ENCODE results near the gene FKBP5. TPM values are rescaled to one million over a fixed set of nuclear protein-coding genes. Genes with fewer than 3 reads are reported as not detected.

Gene FKBP5
- total RNA-seq, 1 experiment from 2014 or later: 12.4 TPM

DNA sequence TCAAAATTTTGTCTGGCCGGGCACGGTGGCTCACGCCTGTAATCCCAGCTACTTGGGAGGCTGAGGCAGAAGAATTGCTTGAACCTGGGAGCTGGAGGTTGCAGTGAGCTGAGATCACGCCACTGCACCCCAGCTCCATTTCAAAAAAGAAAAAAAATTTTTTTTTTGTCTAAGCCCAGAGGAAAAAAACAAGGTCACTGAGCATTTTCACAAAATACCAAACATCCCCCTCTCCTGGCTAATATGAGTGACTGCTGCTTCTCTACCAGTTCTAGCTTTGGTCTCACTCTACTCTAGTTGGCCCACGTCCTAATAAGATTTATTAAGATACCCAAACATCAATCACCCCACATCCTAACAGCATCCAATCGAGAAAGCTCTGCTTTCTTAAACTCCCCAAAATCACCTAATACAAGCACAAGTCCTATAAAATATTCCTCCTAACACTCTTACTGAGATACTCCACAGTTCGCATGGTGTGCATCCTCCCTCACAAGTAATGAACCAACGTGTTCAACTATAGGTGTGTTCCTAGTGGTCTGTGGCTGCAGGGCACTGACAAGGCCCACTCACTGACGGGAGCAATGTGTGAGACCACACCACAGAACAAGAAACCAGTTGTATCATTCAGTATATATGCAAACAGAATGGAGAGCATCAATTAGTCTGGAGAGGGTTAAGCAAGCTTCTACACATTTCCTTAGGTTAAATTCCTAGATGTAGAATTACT is 64.2 kb downstream of the FKBP5 start:
- H3K9me2 ChIP-seq (replicated peaks; ENCODE audit: low read length): no peaks in the 10 kb centered on the region
- DNase-seq (peak; percentile 44), ATAC-seq (peak; percentile 65)
- H3K27ac ChIP-seq (ENCODE audit: low read length): no peak overlapping the region
- H4K20me1 ChIP-seq (ENCODE audit: low read length): no peaks in the 10 kb centered on the region
- no peak overlapping the region for H2AFZ ChIP-seq (ENCODE audit: low read length)
- H3K9me3 ChIP-seq (ENCODE audit: low read length): no peaks in the 10 kb centered on the region
- intact Hi-C loops (cut with micrococcal nuclease): loop anchor here (1.0 to 5.0 kb wide), 3 partner anchors 40 to 113 kb away; partner anchors contain the start of gene ARMC12
- no peaks in the 10 kb centered on the region for H3K79me2 ChIP-seq (ENCODE audit: low read length)
- POLR2A ChIA-PET (ENCODE audit: unreplicated experiment): no interaction called here
- H3K4me3 ChIP-seq (ENCODE audit: low read length): no peak overlapping the region
- CTCF ChIA-PET: interaction anchor here (0.5 to 1.6 kb wide), 12 partner anchors 18 to 345 kb away, joined by 3 to 9 read pairs (median 5); partner anchors contain the start of gene ARMC12
- H3K4me2 ChIP-seq (ENCODE audit: low read length): no peak overlapping the region
- H3F3A ChIP-seq (ENCODE audit: low read length, unreplicated experiment): no peaks in the 10 kb centered on the region
- peaks cover 1% of the 10 kb centered on the region; the same call in 1 of the 2 replicates for H3K4me1 ChIP-seq (ENCODE audit: insufficient read depth, low read length)
- H3K27me3 ChIP-seq (ENCODE audit: low read length): no peaks in the 10 kb centered on the region
- TF ChIP-seq EZH2phosphoT487 (IDR thresholded peaks at IDR 0.05; ENCODE audit: borderline replicate concordance, low read length) (no peak), EZH2 (IDR thresholded peaks at IDR 0.05; ENCODE audit: low read length, unreplicated experiment) (no peak)
- TF ChIP-seq, protein P1, sequence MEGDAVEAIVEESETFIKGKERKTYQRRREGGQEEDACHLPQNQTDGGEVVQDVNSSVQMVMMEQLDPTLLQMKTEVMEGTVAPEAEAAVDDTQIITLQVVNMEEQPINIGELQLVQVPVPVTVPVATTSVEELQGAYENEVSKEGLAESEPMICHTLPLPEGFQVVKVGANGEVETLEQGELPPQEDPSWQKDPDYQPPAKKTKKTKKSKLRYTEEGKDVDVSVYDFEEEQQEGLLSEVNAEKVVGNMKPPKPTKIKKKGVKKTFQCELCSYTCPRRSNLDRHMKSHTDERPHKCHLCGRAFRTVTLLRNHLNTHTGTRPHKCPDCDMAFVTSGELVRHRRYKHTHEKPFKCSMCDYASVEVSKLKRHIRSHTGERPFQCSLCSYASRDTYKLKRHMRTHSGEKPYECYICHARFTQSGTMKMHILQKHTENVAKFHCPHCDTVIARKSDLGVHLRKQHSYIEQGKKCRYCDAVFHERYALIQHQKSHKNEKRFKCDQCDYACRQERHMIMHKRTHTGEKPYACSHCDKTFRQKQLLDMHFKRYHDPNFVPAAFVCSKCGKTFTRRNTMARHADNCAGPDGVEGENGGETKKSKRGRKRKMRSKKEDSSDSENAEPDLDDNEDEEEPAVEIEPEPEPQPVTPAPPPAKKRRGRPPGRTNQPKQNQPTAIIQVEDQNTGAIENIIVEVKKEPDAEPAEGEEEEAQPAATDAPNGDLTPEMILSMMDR (conservative IDR thresholded peaks at IDR 0.05; ENCODE audit: low read depth, low read length): peak; percentile 65
- no peak overlapping the region for H3K9ac ChIP-seq (ENCODE audit: low read length)
- H3K36me3 ChIP-seq (ENCODE audit: low read depth, low read length): no peaks in the 10 kb centered on the region
- no TSS peak for BruUV-seq (replicated peaks)

DNA sequence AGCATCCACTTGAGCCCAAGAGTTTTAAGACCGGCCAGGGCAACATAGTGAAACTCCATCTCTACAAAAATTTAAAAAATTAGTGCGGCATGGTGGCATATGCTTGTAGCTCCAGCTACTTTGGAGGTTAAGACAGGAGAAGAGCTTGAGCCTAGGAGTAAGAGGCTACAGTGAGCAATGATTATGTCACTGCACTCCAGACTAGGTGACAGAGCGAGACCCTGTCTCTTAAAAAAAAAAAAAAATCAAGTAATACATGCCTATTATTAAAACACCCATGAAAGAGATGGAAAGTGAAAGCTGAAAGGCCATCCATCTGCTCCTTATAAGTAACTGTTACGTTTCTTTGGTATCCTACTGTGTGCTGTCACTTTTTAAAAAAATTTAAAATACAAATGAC is 66.4 kb downstream of the FKBP5 start:
- no peaks in the 10 kb centered on the region for H3K9me3 ChIP-seq (ENCODE audit: low read length)
- ATAC-seq (no peak), DNase-seq (no peak)
- intact Hi-C loops (cut with micrococcal nuclease): no loop called here
- no peaks in the 10 kb centered on the region for H3K9me2 ChIP-seq (replicated peaks; ENCODE audit: low read length)
- H3K27me3 ChIP-seq (ENCODE audit: low read length): no peaks in the 10 kb centered on the region
- H3K79me2 ChIP-seq (ENCODE audit: low read length): no peaks in the 10 kb centered on the region
- H3K4me3 ChIP-seq (ENCODE audit: low read length): no peak overlapping the region
- ChIA-PET CTCF (no interaction called here), POLR2A (ENCODE audit: unreplicated experiment) (no interaction called here)
- H3K4me2 ChIP-seq (ENCODE audit: low read length): no peak overlapping the region
- H2AFZ ChIP-seq (ENCODE audit: low read length): no peak overlapping the region
- H4K20me1 ChIP-seq (ENCODE audit: low read length): no peaks in the 10 kb centered on the region
- H3K27ac ChIP-seq (ENCODE audit: low read length): no peak overlapping the region
- no TSS peak for BruUV-seq (replicated peaks)
- TF ChIP-seq EZH2phosphoT487 (IDR thresholded peaks at IDR 0.05; ENCODE audit: borderline replicate concordance, low read length): no peak
- TF ChIP-seq, protein P1 (conservative IDR thresholded peaks at IDR 0.05; ENCODE audit: low read depth, low read length): no peak
- TF ChIP-seq EZH2 (IDR thresholded peaks at IDR 0.05; ENCODE audit: low read length, unreplicated experiment): no peak
- H3K4me1 ChIP-seq (ENCODE audit: insufficient read depth, low read length): no peaks in the 10 kb centered on the region
- no peak overlapping the region for H3K9ac ChIP-seq (ENCODE audit: low read length)
- no peaks in the 10 kb centered on the region for H3K36me3 ChIP-seq (ENCODE audit: low read depth, low read length)
- H3F3A ChIP-seq (ENCODE audit: low read length, unreplicated experiment): no peaks in the 10 kb centered on the region

DNA sequence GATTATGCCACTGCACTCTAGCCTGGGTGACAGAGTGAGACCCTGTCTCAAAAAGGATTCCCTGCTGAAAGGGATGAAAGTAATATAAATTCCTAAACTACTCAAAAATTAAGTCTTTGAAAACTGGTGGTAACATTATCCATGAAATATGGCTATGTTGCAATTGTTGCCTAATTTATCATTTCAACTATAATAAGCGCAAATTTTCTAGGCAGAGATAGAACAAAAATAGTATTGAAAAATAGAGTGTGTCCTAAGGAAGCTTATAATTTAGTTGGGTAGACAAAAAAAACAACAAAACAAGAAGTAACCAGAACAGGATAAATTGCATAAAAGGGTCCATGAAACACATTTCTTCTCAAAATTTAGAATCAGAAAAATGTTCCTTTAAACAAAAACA is 68.0 kb downstream of the FKBP5 start:
- Histone ChIP-seq H3K4me1 (ENCODE audit: insufficient read depth, low read length) (no peaks in the 10 kb centered on the region; the same call in 1 of the 2 replicates), H3K9ac (ENCODE audit: low read length) (no peak overlapping the region), H2AFZ (ENCODE audit: low read length) (no peak overlapping the region), H3K4me3 (ENCODE audit: low read length) (no peak overlapping the region), H3F3A (ENCODE audit: low read length, unreplicated experiment) (no peaks in the 10 kb centered on the region), H3K9me2 (replicated peaks; ENCODE audit: low read length) (no peaks in the 10 kb centered on the region), H3K4me2 (ENCODE audit: low read length) (no peak overlapping the region), H3K9me3 (ENCODE audit: low read length) (no peaks in the 10 kb centered on the region), H3K36me3 (ENCODE audit: low read depth, low read length) (no peaks in the 10 kb centered on the region), H4K20me1 (ENCODE audit: low read length) (no peaks in the 10 kb centered on the region), H3K27ac (ENCODE audit: low read length) (no peak overlapping the region), H3K79me2 (ENCODE audit: low read length) (no peaks in the 10 kb centered on the region), H3K27me3 (ENCODE audit: low read length) (no peaks in the 10 kb centered on the region)
- ATAC-seq (no peak), DNase-seq (no peak)
- no peak for TF ChIP-seq EZH2 (IDR thresholded peaks at IDR 0.05; ENCODE audit: low read length, unreplicated experiment)
- no peak for TF ChIP-seq EZH2phosphoT487 (IDR thresholded peaks at IDR 0.05; ENCODE audit: borderline replicate concordance, low read length)
- TF ChIP-seq, protein P1 (conservative IDR thresholded peaks at IDR 0.05; ENCODE audit: low read depth, low read length): no peak
- intact Hi-C loops (cut with micrococcal nuclease): no loop called here
- BruUV-seq (replicated peaks): no TSS peak
- CTCF ChIA-PET: interaction anchor here (0.6 to 0.7 kb wide), 2 partner anchors 21 to 98 kb away, joined by 4 read pairs; no protein-coding TSS in a partner anchor
- POLR2A ChIA-PET (ENCODE audit: unreplicated experiment): no interaction called here

All from PC-3 (cell line).